SH-SY5Y (cell line): ENCODE data around the gene B3GAT3.

Experiments used
- GATA2 ChIP-seq: IDR thresholded peaks from 2 replicates; pipeline ENCODE4 v1.6.1; 2011; ENCODE audit warnings: mild to moderate bottlenecking, low read depth, low read length
- GATA3 ChIP-seq: IDR thresholded peaks from 2 replicates; pipeline ENCODE4 v1.6.1; 2011; ENCODE audit warnings: low read depth, mild to moderate bottlenecking, low read length, moderate library complexity

- TF ChIP-seq GATA2: no peak
- TF ChIP-seq GATA3: no peak
These were observed 49.4 kb downstream of the B3GAT3 start for GRCh38 chr11:62572431-62572830.
